ENCODE measurements around the gene GJD4.

- TF ChIP-seq, protein P1, sequence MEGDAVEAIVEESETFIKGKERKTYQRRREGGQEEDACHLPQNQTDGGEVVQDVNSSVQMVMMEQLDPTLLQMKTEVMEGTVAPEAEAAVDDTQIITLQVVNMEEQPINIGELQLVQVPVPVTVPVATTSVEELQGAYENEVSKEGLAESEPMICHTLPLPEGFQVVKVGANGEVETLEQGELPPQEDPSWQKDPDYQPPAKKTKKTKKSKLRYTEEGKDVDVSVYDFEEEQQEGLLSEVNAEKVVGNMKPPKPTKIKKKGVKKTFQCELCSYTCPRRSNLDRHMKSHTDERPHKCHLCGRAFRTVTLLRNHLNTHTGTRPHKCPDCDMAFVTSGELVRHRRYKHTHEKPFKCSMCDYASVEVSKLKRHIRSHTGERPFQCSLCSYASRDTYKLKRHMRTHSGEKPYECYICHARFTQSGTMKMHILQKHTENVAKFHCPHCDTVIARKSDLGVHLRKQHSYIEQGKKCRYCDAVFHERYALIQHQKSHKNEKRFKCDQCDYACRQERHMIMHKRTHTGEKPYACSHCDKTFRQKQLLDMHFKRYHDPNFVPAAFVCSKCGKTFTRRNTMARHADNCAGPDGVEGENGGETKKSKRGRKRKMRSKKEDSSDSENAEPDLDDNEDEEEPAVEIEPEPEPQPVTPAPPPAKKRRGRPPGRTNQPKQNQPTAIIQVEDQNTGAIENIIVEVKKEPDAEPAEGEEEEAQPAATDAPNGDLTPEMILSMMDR (conservative IDR thresholded peaks at IDR 0.05): no peak
- no peak for TF ChIP-seq EZH2 (IDR thresholded peaks at IDR 0.05; ENCODE audit: low read depth)
Observed at GRCh38 chr10:35613107-35613440, 7.9 kb downstream of the GJD4 start.

Data from PC-9 (cell line).